Fibroblast of the aortic adventitia (primary cell): ENCODE measurements around the gene CDHR4. TPM values are rescaled to one million over a fixed set of nuclear protein-coding genes. Genes with fewer than 3 reads are reported as not detected.
A peak's percentile ranks its signal among the peaks of the same experiment; 100 is the strongest.

Source experiments
- DNase-seq: peaks from one replicate; pipeline ENCODE4 v3.0.0-alpha.2; 2010; ENCODE audit warnings: low read depth
- H3K4me3 ChIP-seq: 2 replicates; pipeline ENCODE4 v1.5.1; 2011; ENCODE audit warnings: low read depth, mild to moderate bottlenecking, control low read depth, low read length, moderate library complexity
- CTCF ChIP-seq: IDR thresholded peaks from 2 replicates; pipeline ENCODE4 v1.5.1; 2011; ENCODE audit warnings: mild to moderate bottlenecking, low read length, control low read depth, inconsistent platforms; ENCODE audit not compliant: insufficient read depth
- total RNA-seq: library from RNA; depleted of rRNA; stranded (reverse); fragments of >200 nt; gene quantifications from 2 replicates; pipeline ENCODE4 v1.2.3, GENCODE V29; 2012; ENCODE audit warnings: low replicate concordance

The CDHR4 gene
- total RNA-seq, 1 donor: 0.09 TPM

GRCh38 chr3:49807431-49808114, 7.9 kb upstream of the CDHR4 start:
- no peak for DNase-seq
- no peak overlapping the region for H3K4me3 ChIP-seq
- TF ChIP-seq CTCF: no peak

GRCh38 chr3:49806850-49807249, 7.2 kb upstream of the CDHR4 start:
- DNase-seq: no peak
- no peak overlapping the region for H3K4me3 ChIP-seq
- TF ChIP-seq CTCF: no peak

GRCh38 chr3:49805897-49806701, 6.4 kb upstream of the CDHR4 start:
- no peak for DNase-seq
- TF ChIP-seq CTCF: no peak

GRCh38 chr3:49805367-49805782, 5.7 kb upstream of the CDHR4 start:
- TF ChIP-seq CTCF: no peak
- H3K4me3 ChIP-seq: no peak overlapping the region
- peak; percentile 95 for DNase-seq

More at GRCh38 chr3:49805897-49806701, 6.4 kb upstream of the CDHR4 start:
- H3K4me3 ChIP-seq: no peak overlapping the region

GRCh38 chr3:49804141-49805041, 4.7 kb upstream of the CDHR4 start:
- TF ChIP-seq CTCF: no peak
- DNase-seq: no peak

GRCh38 chr3:49803465-49804140, 3.9 kb upstream of the CDHR4 start:
- no peak for TF ChIP-seq CTCF
- no peak for DNase-seq
- H3K4me3 ChIP-seq: peak overlapping the region; percentile 86

More at GRCh38 chr3:49804141-49805041, 4.7 kb upstream of the CDHR4 start:
- H3K4me3 ChIP-seq: peak overlapping the region; percentile 86
